ENCODE measurements around the gene DAB2.

GRCh38 chr5:39337252-39337915 lies 87.4 kb downstream of the DAB2 start:
- TF ChIP-seq EZH2 (IDR thresholded peaks at IDR 0.05; ENCODE audit: borderline replicate concordance, low read length) (no peak), CTCF (IDR thresholded peaks at IDR 0.05; ENCODE audit: low read length) (no peak)
